ENCODE data around the gene CASZ1.

Gene CASZ1

DNA sequence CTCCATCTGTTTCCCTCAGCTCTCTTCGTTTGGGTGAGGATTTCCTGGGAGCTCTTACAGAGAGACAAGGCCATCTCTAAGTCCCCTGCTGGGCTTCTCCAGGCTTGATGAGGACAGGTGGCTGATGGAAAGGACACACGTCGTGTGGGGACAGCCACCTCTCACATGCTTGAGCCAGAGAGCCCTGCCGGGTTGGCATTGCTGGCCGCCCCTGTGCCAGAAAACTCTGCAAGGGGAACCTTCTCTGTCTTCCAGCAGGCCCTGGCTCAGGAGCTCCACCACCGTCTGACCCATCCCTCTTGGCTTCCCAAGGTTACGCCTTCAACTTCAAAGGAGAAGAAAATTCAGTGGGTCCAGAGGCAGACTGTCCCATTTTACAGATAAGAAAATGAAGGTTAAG, 82.8 kb downstream of the CASZ1 start:
- Mint-ChIP-seq H3K9me3 (no peaks in the 10 kb centered on the region), H3K27me3 (ENCODE audit: low read depth, poor library complexity) (peaks cover 82% of the 10 kb centered on the region)

DNA sequence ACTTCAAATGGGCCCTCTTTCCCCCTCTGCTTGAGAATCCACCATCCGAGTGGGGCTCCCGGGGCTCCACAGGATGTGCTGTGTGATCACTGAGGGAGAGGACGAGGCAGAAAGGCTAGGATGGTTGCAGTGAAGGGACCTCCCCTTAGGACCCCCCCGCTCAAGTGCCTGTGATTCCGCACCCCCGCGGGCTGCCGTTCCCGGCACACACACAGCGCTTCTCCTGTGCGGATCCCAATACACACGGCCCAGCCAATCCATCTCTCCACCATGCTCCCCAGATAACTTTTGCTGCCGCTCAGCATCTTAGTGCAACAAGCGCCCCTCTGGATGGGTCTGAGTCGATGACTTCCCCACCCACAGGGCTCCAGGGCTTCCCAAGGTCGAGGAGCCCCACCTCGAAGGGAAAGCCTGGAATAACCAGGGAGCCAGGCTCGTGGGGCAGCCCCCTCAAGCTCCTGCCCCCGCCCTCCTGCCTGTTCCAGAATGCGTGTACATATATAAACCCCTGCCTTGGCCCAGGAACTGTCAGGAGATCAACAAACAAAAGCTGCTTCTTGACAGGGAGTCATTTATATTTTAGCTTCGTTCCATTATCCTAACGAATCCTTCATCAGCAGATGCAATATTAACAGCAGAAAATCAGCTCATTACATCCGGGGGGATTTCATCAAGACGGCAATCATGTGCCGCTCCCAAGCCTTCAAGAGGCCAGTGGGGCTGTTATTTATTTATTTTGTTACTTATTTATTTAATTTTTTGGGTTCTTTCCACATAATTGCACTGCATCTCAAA, 83.7 kb downstream of the CASZ1 start:
- peaks cover 48% of the 10 kb centered on the region for H3K4me1 Mint-ChIP-seq

More for the DNA sequence above, 82.8 kb downstream of the CASZ1 start:
- H3K36me3 Mint-ChIP-seq (ENCODE audit: low read depth): no peaks in the 10 kb centered on the region
- no peak overlapping the region for H3K27ac Mint-ChIP-seq
- TF ChIP-seq, protein P1, sequence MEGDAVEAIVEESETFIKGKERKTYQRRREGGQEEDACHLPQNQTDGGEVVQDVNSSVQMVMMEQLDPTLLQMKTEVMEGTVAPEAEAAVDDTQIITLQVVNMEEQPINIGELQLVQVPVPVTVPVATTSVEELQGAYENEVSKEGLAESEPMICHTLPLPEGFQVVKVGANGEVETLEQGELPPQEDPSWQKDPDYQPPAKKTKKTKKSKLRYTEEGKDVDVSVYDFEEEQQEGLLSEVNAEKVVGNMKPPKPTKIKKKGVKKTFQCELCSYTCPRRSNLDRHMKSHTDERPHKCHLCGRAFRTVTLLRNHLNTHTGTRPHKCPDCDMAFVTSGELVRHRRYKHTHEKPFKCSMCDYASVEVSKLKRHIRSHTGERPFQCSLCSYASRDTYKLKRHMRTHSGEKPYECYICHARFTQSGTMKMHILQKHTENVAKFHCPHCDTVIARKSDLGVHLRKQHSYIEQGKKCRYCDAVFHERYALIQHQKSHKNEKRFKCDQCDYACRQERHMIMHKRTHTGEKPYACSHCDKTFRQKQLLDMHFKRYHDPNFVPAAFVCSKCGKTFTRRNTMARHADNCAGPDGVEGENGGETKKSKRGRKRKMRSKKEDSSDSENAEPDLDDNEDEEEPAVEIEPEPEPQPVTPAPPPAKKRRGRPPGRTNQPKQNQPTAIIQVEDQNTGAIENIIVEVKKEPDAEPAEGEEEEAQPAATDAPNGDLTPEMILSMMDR (IDR thresholded peaks at IDR 0.05): no peak
- peaks cover 40% of the 10 kb centered on the region for H3K4me1 Mint-ChIP-seq
- H3K4me3 Mint-ChIP-seq: no peak overlapping the region
- DNase-seq: no peak

DNA sequence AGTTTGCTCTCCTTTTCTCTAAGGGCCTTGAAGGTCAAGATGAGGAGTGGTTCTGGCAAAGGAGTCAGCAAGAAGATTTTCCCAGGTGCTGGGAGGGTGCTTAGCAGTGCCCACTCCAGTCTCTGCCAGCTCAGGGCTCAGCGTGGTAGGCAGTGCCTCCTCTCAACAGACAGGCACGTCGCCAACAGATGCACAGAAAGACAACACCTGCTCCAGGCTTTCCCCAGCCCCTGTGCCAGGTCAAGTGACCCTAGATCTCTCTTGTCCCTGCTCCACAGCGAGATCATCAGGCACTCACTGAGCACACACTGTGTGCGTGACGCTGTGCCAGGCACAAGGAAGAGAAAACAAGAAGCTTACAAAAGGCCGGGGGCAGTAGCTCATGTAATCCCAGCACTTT, 86.0 kb downstream of the CASZ1 start:
- TF ChIP-seq, protein P1 (IDR thresholded peaks at IDR 0.05): no peak
- peaks cover 51% of the 10 kb centered on the region for H3K4me1 Mint-ChIP-seq
- peaks cover 86% of the 10 kb centered on the region for H3K27me3 Mint-ChIP-seq (ENCODE audit: low read depth, poor library complexity)
- DNase-seq: no peak
- H3K36me3 Mint-ChIP-seq (ENCODE audit: low read depth): no peaks in the 10 kb centered on the region
- H3K9me3 Mint-ChIP-seq: no peaks in the 10 kb centered on the region
- H3K27ac Mint-ChIP-seq: no peak overlapping the region
- no peak overlapping the region for H3K4me3 Mint-ChIP-seq

More for the DNA sequence above, 83.7 kb downstream of the CASZ1 start:
- no peak for DNase-seq
- no peak overlapping the region for H3K27ac Mint-ChIP-seq
- no peaks in the 10 kb centered on the region for H3K36me3 Mint-ChIP-seq (ENCODE audit: low read depth)
- no peaks in the 10 kb centered on the region for H3K9me3 Mint-ChIP-seq
- TF ChIP-seq, protein P1 (IDR thresholded peaks at IDR 0.05): no peak
- no peak overlapping the region for H3K4me3 Mint-ChIP-seq
- peaks cover 83% of the 10 kb centered on the region for H3K27me3 Mint-ChIP-seq (ENCODE audit: low read depth, poor library complexity)

DNA sequence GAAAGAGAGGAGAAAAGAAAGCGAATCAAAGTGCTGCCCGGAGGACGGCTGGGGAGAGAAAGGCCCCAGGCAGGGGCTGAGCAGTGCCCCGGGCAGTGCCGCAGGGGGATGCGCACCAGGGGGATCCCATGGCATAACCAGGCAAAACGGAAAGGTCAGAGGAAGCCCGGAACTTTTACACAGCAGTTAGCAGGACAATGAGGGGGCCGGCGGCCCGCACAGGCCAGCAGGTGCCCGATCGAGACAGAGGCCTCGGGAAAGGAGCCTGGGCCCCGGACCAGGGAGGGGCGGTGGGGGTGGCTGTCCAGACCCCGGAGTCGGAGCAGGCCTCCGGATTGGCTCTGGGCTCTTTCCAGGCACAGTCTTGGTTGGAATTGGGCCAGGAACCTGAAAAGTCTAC, 86.8 kb downstream of the CASZ1 start:
- Mint-ChIP-seq H3K4me3 (peak overlapping the region; percentile 58), H3K27me3 (ENCODE audit: low read depth, poor library complexity) (peaks cover 88% of the 10 kb centered on the region)
- TF ChIP-seq, protein P1 (IDR thresholded peaks at IDR 0.05): no peak

DNA sequence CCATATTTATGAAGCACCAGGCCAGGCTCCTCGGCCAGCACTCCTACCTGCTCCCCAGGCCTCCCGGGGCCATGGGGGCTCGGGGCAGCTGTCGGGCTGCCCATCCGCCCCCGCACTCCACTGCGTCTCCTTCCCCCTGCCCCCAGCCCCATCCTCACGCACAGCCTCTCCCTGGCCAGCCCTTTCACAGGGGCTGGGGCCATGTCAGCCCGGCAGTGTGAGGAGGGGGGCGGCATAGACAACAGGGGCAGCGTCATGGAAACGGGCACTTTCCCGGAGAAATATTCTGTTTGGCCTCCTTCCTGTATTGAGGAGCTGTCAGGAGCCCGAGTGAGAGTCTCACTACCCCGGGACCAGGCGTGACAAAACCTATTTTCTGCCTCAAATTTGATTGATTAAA, 87.3 kb downstream of the CASZ1 start:
- TF ChIP-seq, protein P1 (IDR thresholded peaks at IDR 0.05): no peak
- DNase-seq: peak; percentile 41

More for the DNA sequence above, 86.8 kb downstream of the CASZ1 start:
- H3K4me1 Mint-ChIP-seq: peaks cover 53% of the 10 kb centered on the region
- no peaks in the 10 kb centered on the region for H3K36me3 Mint-ChIP-seq (ENCODE audit: low read depth)
- DNase-seq: no peak
- no peak overlapping the region for H3K27ac Mint-ChIP-seq
- H3K9me3 Mint-ChIP-seq: no peaks in the 10 kb centered on the region

DNA sequence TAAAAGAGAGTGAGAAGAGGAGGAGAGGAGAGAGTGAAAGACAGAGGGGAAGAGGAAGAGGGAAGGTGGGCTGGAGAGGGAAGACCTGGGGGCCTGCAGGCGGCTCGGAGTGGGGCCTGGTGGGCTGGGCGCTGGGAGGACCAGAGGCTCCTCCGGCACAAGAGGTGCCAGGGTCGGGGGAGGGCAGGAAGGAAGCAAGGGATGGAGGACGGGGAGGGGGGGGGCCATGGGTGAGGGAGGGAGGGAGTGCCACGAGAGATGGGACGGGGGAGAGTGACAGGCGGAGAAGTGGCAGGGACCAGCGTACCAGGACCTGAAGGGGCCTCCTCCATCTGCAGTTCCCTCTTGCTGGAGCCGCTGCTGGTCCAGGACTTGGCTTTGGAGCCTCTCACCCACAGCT, 87.7 kb downstream of the CASZ1 start:
- no peak for DNase-seq
- no peaks in the 10 kb centered on the region for H3K9me3 Mint-ChIP-seq
- H3K36me3 Mint-ChIP-seq (ENCODE audit: low read depth): no peaks in the 10 kb centered on the region
- H3K4me3 Mint-ChIP-seq: no peak overlapping the region
- peaks cover 51% of the 10 kb centered on the region for H3K4me1 Mint-ChIP-seq
- TF ChIP-seq, protein P1 (IDR thresholded peaks at IDR 0.05): no peak
- H3K27ac Mint-ChIP-seq: no peak overlapping the region
- peaks cover 87% of the 10 kb centered on the region for H3K27me3 Mint-ChIP-seq (ENCODE audit: low read depth, poor library complexity)

More for the DNA sequence above, 87.3 kb downstream of the CASZ1 start:
- H3K4me1 Mint-ChIP-seq: peaks cover 51% of the 10 kb centered on the region
- H3K27ac Mint-ChIP-seq: no peak overlapping the region
- H3K27me3 Mint-ChIP-seq (ENCODE audit: low read depth, poor library complexity): peaks cover 87% of the 10 kb centered on the region
- peak overlapping the region; percentile 58 for H3K4me3 Mint-ChIP-seq
- H3K36me3 Mint-ChIP-seq (ENCODE audit: low read depth): no peaks in the 10 kb centered on the region
- H3K9me3 Mint-ChIP-seq: no peaks in the 10 kb centered on the region

All from nephron progenitor cell (in vitro differentiated cells).